K562 (cell line): Measurements from ENCODE around the gene BAD. TPM values are rescaled to one million over a fixed set of nuclear protein-coding genes. Genes with fewer than 3 reads are reported as not detected.

ENCODE experiments used
- ATAC-seq: fragments of 200-7000 bp; cut with Tn5 transposase; 3 replicates; pipeline ENCODE4 v1.9.1; 2020; ENCODE audit warnings: moderate library complexity
- BruUV-seq: library from RNA; stranded (reverse); fragments of 400-500 nt; replicated peaks from 2 replicates; lab custom pipeline; 2021; lab: Mats Ljungman, UMichigan
- CTCF ChIA-PET: fragments of 300-600 bp; formaldehyde crosslinking; extraction: SDS; loops from one replicate; lab custom pipeline; 2021; ENCODE audit warnings: low intra/inter-chr PET ratio; lab: Yijun Ruan, JAX
- POLR2A ChIA-PET: fragments of 300-600, 350-650 bp; sonication (Branson Sonifier 250); formaldehyde crosslinking; extraction: SDS; loops from one replicate; lab custom pipeline; 2021; ENCODE audit warnings: antibody characterized with exemption, inconsistent platforms; lab: Yijun Ruan, JAX
- DNase-seq, 4 experiments: peaks; one replicate each; pipeline versions ENCODE4 v3.0.0 to v3.0.0-alpha.2; 2011 to 2018; ENCODE audit warnings: low spot score in 3 of 4, mixed read lengths in 3 of 4; ENCODE audit errors: extremely low read depth in 1 of 4
- FAIRE-seq: peaks from 2 replicates; lab custom pipeline; 2011; peaks lifted over from hg19 to GRCh38; lab: Jason Lieb, UNC
- H2AFZ ChIP-seq: 2 replicates; pipeline ENCODE4 v1.6.0; 2011; ENCODE audit warnings: low read depth, low read length, control low read depth, inconsistent platforms
- H3K27ac ChIP-seq: fragments of 200-600 bp; 3 replicates; pipeline ENCODE4 v1.8.0; 2011; ENCODE audit warnings: low read depth, mild to moderate bottlenecking, control low read depth, inconsistent platforms, low read length, moderate library complexity, mixed read lengths; ENCODE audit errors: extremely low read depth
- H3K27me3 ChIP-seq, 2 experiments: fragments of 300-600 bp in 1 of 2; 2 replicates in 1 of 2; 3 replicates in 1 of 2; pipeline versions ENCODE4 v1.6.0 to v1.8.0; 2011; ENCODE audit warnings: inconsistent platforms in 2 of 2, low read length in 2 of 2, mild to moderate bottlenecking in 1 of 2, mixed read lengths in 1 of 2, moderate library complexity in 1 of 2; ENCODE audit not compliant: control insufficient read depth in 2 of 2, insufficient read depth in 2 of 2
- H3K36me3 ChIP-seq: fragments of 300-600 bp; 3 replicates; pipeline ENCODE4 v1.8.0; 2011; ENCODE audit warnings: mild to moderate bottlenecking, low read length, inconsistent platforms; ENCODE audit not compliant: control insufficient read depth, insufficient read depth
- H3K4me1 ChIP-seq, 2 experiments: fragments of 200-600 bp in 1 of 2; replicated peaks in 1 of 2; 2 replicates in 1 of 2; 3 replicates in 1 of 2; pipeline versions ENCODE4 v1.5.1 to v1.8.0; 2011; ENCODE audit warnings: inconsistent platforms in 2 of 2, low read length in 2 of 2, mild to moderate bottlenecking in 1 of 2, mixed read lengths in 1 of 2, moderate library complexity in 1 of 2; ENCODE audit not compliant: control insufficient read depth in 2 of 2, insufficient read depth in 2 of 2
- H3K4me2 ChIP-seq: 2 replicates; pipeline ENCODE4 v1.6.1; 2011; ENCODE audit warnings: low read length, control low read depth, inconsistent platforms, mixed read lengths; ENCODE audit not compliant: insufficient read depth
- H3K4me3 ChIP-seq: fragments of 200-600 bp; sonication (generic), shearing (Covaris generic); 2 replicates; pipeline ENCODE4 v1.5.1; 2016; ENCODE audit warnings: control low read depth, inconsistent platforms
- H3K79me2 ChIP-seq: fragments of 200-600 bp; 3 replicates; pipeline ENCODE4 v1.8.0; 2011; ENCODE audit warnings: low read length, inconsistent platforms; ENCODE audit not compliant: control insufficient read depth, insufficient read depth
- H3K9ac ChIP-seq, 2 experiments: 2 replicates each; pipeline versions ENCODE4 v1.6.0 to v1.6.1; 2011; ENCODE audit warnings: low read depth in 2 of 2, low read length in 2 of 2, control low read depth in 1 of 2, inconsistent platforms in 1 of 2, mild to moderate bottlenecking in 1 of 2, mixed read lengths in 1 of 2; ENCODE audit not compliant: insufficient read depth in 1 of 2
- H3K9me1 ChIP-seq: one replicate; pipeline ENCODE4 v1.6.0; 2011; ENCODE audit warnings: inconsistent platforms, mild to moderate bottlenecking, low read length, moderate library complexity; ENCODE audit not compliant: control insufficient read depth, insufficient read depth
- H3K9me3 ChIP-seq: replicated peaks from 2 replicates; pipeline ENCODE4 v1.5.1; 2011; ENCODE audit warnings: low read depth, low read length, inconsistent platforms; ENCODE audit not compliant: control insufficient read depth, insufficient read depth
- H4K20me1 ChIP-seq: replicated peaks from 2 replicates; pipeline ENCODE4 v1.6.1; 2011; ENCODE audit warnings: low read length, inconsistent platforms, mixed read lengths; ENCODE audit not compliant: control insufficient read depth, insufficient read depth
- CHD2 ChIP-seq: IDR thresholded peaks from 2 replicates; pipeline ENCODE4 v1.6.1; 2011; ENCODE audit warnings: low read depth, low read length
- FOXP1 ChIP-seq: sonication (generic); formaldehyde crosslinking; IDR thresholded peaks from 2 replicates; pipeline ENCODE4 v1.8.0; 2022; ENCODE audit warnings: mild to moderate bottlenecking, missing genetic modification reagents
- HNRNPUL1 ChIP-seq: fragments of 200-400 bp; formaldehyde crosslinking; IDR thresholded peaks from 2 replicates; pipeline ENCODE4 v1.6.1; 2017; ENCODE audit warnings: low read length
- L3MBTL2 ChIP-seq: fragments of 450-650 bp; IDR thresholded peaks from 2 replicates; pipeline ENCODE4 v1.6.1; 2016; ENCODE audit warnings: mild to moderate bottlenecking, moderate library complexity
- LEF1 ChIP-seq: fragments of 450-650 bp; IDR thresholded peaks from 2 replicates; pipeline ENCODE4 v1.6.1; 2016; ENCODE audit warnings: mild to moderate bottlenecking
- RBFOX2 ChIP-seq: fragments of 200-400 bp; formaldehyde crosslinking; IDR thresholded peaks from 2 replicates; pipeline ENCODE4 v1.6.1; 2017; ENCODE audit warnings: low read depth, mild to moderate bottlenecking, low read length, moderate library complexity
- SIRT6 ChIP-seq: IDR thresholded peaks from one replicate; pipeline ENCODE4 v1.6.1; 2012; ENCODE audit warnings: low read depth, mild to moderate bottlenecking, control low read depth, inconsistent platforms, low read length, moderate library complexity
- ZC3H4 ChIP-seq: sonication (generic); formaldehyde crosslinking; IDR thresholded peaks from 2 replicates; pipeline ENCODE4 v1.9.0; 2021; ENCODE audit warnings: missing genetic modification reagents, borderline replicate concordance
- ZNF174 ChIP-seq: fragments of 250-450 bp; sonication (Bioruptor Pico); IDR thresholded peaks from 2 replicates; pipeline ENCODE4 v1.4.0; 2020; ENCODE audit warnings: mild to moderate bottlenecking
- WGBS: fragments of 100-300 bp; shearing (Covaris generic); methylation state at CpG from one replicate; pipeline ENCODE4 v1.1.6; 2016; ENCODE audit warnings: low coverage, mixed read lengths; ENCODE audit not compliant: insufficient coverage; ENCODE audit errors: missing lambda C conversion rate; 5-methylcytosine and 5-hydroxymethylcytosine counted together
- in situ Hi-C: fragments of 300-500 bp; cut with MboI; formaldehyde crosslinking; loops from 4 replicates; pipeline ENCODE4 v1.15.0; 2018; ENCODE audit warnings: inconsistent platforms, mixed read lengths
- intact Hi-C: fragments of 100-400 bp; cut with micrococcal nuclease; formaldehyde crosslinking; loops from 2 replicates; pipeline ENCODE4 v1.14.2; 2022
- polyA plus RNA-seq, 8 experiments: library from polyadenylated mRNA; depleted of rRNA in 4 of 8; stranded (reverse) in 5 of 8; unstranded in 3 of 8; fragments of >200 nt; fragmentation: Nextera tagmentation in 2 of 8; fragmentation: Illumina TruSeq in 1 of 8; extraction: Ambion mirVana in 2 of 8; extraction: Trizol in 1 of 8; gene quantifications; 2 replicates each; pipeline versions ENCODE4 v1.2.1 to v1.2.3, GENCODE V29; 2011 to 2014; ENCODE audit warnings: inconsistent platforms in 1 of 8, missing spikeins in 1 of 8
- total RNA-seq, 7 experiments: library from RNA; depleted of rRNA in 6 of 7; stranded (reverse); fragments of >200 nt in 6 of 7; fragmentation: Illumina TruSeq in 2 of 7; extraction: Trizol in 2 of 7; gene quantifications; 2 replicates each; pipeline versions ENCODE4 v1.2.1 to v1.2.3, GENCODE V29; 2011 to 2021; ENCODE audit warnings: low replicate concordance in 1 of 7
- TF ChIP-seq, protein P1 (sequence below): fragments of 450-650 bp; formaldehyde crosslinking; IDR thresholded peaks from 2 replicates; pipeline ENCODE4 v1.4.0; 2020; ENCODE audit warnings: mild to moderate bottlenecking, moderate library complexity
- TF ChIP-seq, protein P2 (sequence below), 2 experiments: fragments of 250-450 bp in 1 of 2; fragments of 450-650 bp in 1 of 2; sonication (Bioruptor Pico) in 1 of 2; IDR thresholded peaks; 2 replicates each; pipeline versions ENCODE4 v1.6.1 to v1.8.0; 2016 to 2021; ENCODE audit warnings: mild to moderate bottlenecking in 2 of 2, moderate library complexity in 2 of 2, missing compliant biosample characterization in 1 of 2, missing genetic modification characterization in 1 of 2
- TF ChIP-seq, protein P3 (sequence below): sonication (generic); formaldehyde crosslinking; IDR thresholded peaks from 2 replicates; pipeline ENCODE4 v1.8.0; 2023; ENCODE audit warnings: mild to moderate bottlenecking, missing genetic modification reagents

Gene BAD
- total and polyA plus RNA-seq, 9 of the 15 experiments (the other 6 are each of a cell fraction or from before 2014, with no cell fraction given): 0.61 to 45.6 (median 11.8) TPM

DNA sequence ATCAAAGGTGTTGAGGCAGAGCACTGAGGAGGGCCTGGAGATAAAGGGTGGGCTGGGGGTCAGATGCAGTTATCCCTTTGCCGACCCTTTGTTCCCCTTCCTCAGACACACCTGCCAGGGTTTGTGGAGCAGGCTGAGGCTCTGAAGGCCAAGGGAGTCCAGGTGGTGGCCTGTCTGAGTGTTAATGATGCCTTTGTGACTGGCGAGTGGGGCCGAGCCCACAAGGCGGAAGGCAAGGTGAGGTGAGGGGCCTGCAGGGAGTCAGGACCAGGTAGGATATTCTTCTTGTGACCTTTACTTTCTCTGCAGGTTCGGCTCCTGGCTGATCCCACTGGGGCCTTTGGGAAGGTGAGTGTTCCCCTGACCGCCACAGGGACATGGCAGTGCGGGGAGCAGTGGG is 36.1 kb upstream of the BAD start (continued):
- no peak for TF ChIP-seq FOXP1 (CRISPR knock-in tag)
- TF ChIP-seq ZNF174 (CRISPR knock-in tag): no peak
- TF ChIP-seq CHD2: no peak
- TF ChIP-seq, protein P1, sequence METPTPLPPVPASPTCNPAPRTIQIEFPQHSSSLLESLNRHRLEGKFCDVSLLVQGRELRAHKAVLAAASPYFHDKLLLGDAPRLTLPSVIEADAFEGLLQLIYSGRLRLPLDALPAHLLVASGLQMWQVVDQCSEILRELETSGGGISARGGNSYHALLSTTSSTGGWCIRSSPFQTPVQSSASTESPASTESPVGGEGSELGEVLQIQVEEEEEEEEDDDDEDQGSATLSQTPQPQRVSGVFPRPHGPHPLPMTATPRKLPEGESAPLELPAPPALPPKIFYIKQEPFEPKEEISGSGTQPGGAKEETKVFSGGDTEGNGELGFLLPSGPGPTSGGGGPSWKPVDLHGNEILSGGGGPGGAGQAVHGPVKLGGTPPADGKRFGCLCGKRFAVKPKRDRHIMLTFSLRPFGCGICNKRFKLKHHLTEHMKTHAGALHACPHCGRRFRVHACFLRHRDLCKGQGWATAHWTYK (CRISPR knock-in tag): no peak
- TF ChIP-seq HNRNPUL1: no peak

DNA sequence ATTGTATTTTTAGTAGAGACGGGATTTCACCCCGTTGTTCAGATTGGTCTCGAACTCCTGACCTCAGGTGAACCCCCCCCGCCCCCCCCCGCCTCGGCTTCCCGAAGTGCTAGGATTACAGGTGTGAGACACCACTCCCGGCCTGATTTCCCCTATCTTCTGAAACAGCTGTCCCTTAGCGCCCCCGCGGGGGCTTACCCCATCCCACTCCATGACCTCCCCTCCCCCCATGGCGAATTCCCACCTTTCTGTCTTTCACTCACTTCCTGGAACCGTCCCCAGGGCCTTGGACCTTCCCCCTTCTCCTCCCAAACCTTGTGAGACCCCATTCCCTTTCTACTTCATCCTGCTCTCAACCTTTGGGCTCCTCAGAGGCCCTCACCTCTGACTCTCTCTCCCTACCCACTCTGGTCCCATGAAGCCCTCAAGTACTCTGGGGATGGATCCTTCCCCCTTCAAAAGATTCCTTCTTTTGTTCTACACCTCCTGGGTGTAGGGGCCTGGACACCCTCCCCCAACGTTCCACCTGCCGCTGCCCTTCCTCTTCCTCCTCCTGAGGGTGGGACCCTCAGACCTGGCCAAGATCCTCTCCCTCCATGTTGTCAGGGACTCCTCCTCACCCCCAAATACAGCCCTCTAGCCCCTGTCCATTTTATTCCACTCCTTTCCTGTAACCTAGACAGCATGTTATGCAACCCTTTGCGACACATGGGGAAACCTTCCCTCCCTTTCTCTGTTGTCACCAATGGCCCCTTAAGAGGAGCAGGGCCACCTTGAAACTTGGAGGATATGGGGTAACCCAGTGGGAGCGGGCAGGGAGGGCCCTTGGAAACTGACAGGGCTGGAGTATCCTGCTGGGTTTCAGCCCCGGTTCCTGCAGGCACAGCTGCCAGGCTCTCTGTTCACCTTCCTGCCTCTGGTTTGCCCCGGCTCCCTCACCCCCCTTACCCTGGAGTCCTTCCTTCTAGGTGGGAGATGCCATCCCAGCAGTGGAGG is 34.6 kb upstream of the BAD start:
- Histone ChIP-seq H3K4me1 (peaks cover 10 to 66% of the 10 kb centered on the region in 2 experiments; a peak in 4 of 5 replicates), H3K9me1 (no peaks in the 10 kb centered on the region), H3K27me3 (no peaks in the 10 kb centered on the region), H3K4me2 (peak overlapping the region; percentile 95), H3K27ac (peak overlapping the region; percentile 99; the same call in 2 of the 3 replicates), H3K36me3 (peaks cover 58% of the 10 kb centered on the region; the same call in 2 of the 3 replicates), H2AFZ (no peak overlapping the region), H3K9me3 (no peaks in the 10 kb centered on the region), H3K79me2 (peaks cover 30% of the 10 kb centered on the region), H3K9ac (peak overlapping the region; percentile 92 to 94; a peak in 3 of 4 replicates), H4K20me1 (no peaks in the 10 kb centered on the region; the same call in 1 of the 2 replicates), H3K4me3 (peak overlapping the region; percentile 94)
- ATAC-seq: no peak
- DNase-seq: peak in 3 of 4 experiments; percentile 59 to 76 (median 71)
- in situ Hi-C loops (no loop called here), intact Hi-C loops (no loop called here)
- BruUV-seq: TSS peak; percentile 29
- ChIA-PET CTCF (interaction anchor here (0.6 to 2.7 kb wide), 4 partner anchors 24 to 36 kb away, joined by 3 to 19 read pairs (median 8); no protein-coding TSS in a partner anchor), POLR2A (interaction anchor here (0.5 to 2.6 kb wide), 5 partner anchors 8 to 133 kb away, joined by 3 to 12 read pairs (median 4); partner anchors contain the start of gene STIP1)
- WGBS: 19% methylated on average over 17 of the region's 19 CpGs
- no peak for FAIRE-seq
- TF ChIP-seq, protein P2, sequence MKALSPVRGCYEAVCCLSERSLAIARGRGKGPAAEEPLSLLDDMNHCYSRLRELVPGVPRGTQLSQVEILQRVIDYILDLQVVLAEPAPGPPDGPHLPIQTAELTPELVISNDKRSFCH (CRISPR knock-in tag; IDR thresholded peaks at IDR 0.05): no peak
- TF ChIP-seq, protein P2 (tag; IDR thresholded peaks at IDR 0.05): no peak
- 0 out of 2 replicates have a peak, but pooled peaks have one; percentile 36 for TF ChIP-seq L3MBTL2
- TF ChIP-seq RBFOX2: 0 out of 2 replicates have a peak, but pooled peaks have one; percentile 11
- TF ChIP-seq SIRT6: no peak
- no peak for TF ChIP-seq LEF1
- TF ChIP-seq, protein P3, sequence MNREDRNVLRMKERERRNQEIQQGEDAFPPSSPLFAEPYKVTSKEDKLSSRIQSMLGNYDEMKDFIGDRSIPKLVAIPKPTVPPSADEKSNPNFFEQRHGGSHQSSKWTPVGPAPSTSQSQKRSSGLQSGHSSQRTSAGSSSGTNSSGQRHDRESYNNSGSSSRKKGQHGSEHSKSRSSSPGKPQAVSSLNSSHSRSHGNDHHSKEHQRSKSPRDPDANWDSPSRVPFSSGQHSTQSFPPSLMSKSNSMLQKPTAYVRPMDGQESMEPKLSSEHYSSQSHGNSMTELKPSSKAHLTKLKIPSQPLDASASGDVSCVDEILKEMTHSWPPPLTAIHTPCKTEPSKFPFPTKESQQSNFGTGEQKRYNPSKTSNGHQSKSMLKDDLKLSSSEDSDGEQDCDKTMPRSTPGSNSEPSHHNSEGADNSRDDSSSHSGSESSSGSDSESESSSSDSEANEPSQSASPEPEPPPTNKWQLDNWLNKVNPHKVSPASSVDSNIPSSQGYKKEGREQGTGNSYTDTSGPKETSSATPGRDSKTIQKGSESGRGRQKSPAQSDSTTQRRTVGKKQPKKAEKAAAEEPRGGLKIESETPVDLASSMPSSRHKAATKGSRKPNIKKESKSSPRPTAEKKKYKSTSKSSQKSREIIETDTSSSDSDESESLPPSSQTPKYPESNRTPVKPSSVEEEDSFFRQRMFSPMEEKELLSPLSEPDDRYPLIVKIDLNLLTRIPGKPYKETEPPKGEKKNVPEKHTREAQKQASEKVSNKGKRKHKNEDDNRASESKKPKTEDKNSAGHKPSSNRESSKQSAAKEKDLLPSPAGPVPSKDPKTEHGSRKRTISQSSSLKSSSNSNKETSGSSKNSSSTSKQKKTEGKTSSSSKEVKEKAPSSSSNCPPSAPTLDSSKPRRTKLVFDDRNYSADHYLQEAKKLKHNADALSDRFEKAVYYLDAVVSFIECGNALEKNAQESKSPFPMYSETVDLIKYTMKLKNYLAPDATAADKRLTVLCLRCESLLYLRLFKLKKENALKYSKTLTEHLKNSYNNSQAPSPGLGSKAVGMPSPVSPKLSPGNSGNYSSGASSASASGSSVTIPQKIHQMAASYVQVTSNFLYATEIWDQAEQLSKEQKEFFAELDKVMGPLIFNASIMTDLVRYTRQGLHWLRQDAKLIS: 0 out of 2 replicates have a peak, but pooled peaks have one; percentile 15
- 0 out of 2 replicates have a peak, but pooled peaks have one; percentile 29 for TF ChIP-seq ZC3H4
